ENCODE measurements around the gene TAMM41.

The TAMM41 gene

DNA sequence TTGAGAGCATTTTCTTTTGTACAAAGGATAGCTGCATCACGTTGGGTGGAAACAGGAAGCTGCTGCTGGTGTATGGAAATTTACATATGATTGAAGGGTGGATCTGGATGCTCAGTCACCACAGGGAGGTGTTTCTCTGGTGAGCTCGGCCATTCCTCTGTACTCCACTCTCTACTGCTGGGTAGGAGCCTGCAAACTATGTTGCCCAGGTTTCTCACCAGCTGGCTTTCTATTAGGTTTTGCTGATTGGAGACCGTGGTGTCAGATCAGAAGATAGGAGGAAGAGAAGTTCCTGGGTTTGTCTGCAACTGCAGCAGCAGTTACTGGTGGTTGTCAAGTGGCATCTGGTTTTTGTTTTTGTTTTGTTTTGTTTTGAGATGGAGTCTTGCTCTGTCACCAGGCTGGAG lies 61.7 kb downstream of the TAMM41 start:
- Histone ChIP-seq H2AFZ (ENCODE audit: low read depth) (no peak overlapping the region), H3K27me3 (ENCODE audit: insufficient read depth, low read depth) (no peaks in the 10 kb centered on the region), H3K36me3 (ENCODE audit: insufficient read depth) (no peaks in the 10 kb centered on the region), H3K27ac (no peak overlapping the region), H4K20me1 (ENCODE audit: insufficient read depth) (no peaks in the 10 kb centered on the region), H3K9ac (no peak overlapping the region), H3K4me1 (ENCODE audit: low read depth, poor library complexity, severe bottlenecking) (no peaks in the 10 kb centered on the region), H3K79me2 (ENCODE audit: insufficient read depth, low read depth) (no peaks in the 10 kb centered on the region), H3K4me2 (no peak overlapping the region), H3K4me3 (IDR thresholded peaks at IDR 0.05; ENCODE audit: insufficient read depth, low read depth, low read length) (no peak overlapping the region)
- TF ChIP-seq, protein P1, sequence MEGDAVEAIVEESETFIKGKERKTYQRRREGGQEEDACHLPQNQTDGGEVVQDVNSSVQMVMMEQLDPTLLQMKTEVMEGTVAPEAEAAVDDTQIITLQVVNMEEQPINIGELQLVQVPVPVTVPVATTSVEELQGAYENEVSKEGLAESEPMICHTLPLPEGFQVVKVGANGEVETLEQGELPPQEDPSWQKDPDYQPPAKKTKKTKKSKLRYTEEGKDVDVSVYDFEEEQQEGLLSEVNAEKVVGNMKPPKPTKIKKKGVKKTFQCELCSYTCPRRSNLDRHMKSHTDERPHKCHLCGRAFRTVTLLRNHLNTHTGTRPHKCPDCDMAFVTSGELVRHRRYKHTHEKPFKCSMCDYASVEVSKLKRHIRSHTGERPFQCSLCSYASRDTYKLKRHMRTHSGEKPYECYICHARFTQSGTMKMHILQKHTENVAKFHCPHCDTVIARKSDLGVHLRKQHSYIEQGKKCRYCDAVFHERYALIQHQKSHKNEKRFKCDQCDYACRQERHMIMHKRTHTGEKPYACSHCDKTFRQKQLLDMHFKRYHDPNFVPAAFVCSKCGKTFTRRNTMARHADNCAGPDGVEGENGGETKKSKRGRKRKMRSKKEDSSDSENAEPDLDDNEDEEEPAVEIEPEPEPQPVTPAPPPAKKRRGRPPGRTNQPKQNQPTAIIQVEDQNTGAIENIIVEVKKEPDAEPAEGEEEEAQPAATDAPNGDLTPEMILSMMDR (conservative IDR thresholded peaks at IDR 0.05; ENCODE audit: low read depth, low read length) = no peak

DNA sequence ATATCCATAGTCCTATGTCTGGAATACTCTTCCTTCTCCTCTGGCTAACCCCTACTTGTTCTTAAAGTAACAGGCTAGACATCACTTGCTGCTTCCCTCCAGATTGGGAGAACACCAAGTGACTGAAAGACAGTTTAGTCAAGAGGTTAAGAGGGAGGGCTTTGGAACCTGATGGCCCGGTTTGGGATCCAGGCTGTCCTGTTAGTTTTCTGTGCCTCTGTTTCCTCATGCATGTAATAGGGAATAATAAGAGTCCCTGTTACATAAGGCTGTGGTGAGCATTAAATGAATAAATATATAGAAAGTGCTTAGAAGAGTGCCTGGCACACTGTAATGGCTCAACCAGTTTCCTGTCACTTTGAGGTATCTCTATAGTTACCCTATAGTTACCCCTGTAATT lies 66.3 kb downstream of the TAMM41 start:
- no peaks in the 10 kb centered on the region for H3K36me3 ChIP-seq (ENCODE audit: insufficient read depth)
- no peak overlapping the region for H3K4me2 ChIP-seq
- TF ChIP-seq, protein P1 (conservative IDR thresholded peaks at IDR 0.05; ENCODE audit: low read depth, low read length) = no peak
- no peak overlapping the region for H3K27ac ChIP-seq
- no peaks in the 10 kb centered on the region for H3K4me1 ChIP-seq (ENCODE audit: low read depth, poor library complexity, severe bottlenecking)
- no peaks in the 10 kb centered on the region for H3K79me2 ChIP-seq (ENCODE audit: insufficient read depth, low read depth)
- H2AFZ ChIP-seq (ENCODE audit: low read depth) = no peak overlapping the region
- H4K20me1 ChIP-seq (ENCODE audit: insufficient read depth) = no peaks in the 10 kb centered on the region
- no peak overlapping the region for H3K9ac ChIP-seq
- H3K27me3 ChIP-seq (ENCODE audit: insufficient read depth, low read depth) = no peaks in the 10 kb centered on the region
- H3K4me3 ChIP-seq (IDR thresholded peaks at IDR 0.05; ENCODE audit: insufficient read depth, low read depth, low read length) = no peak overlapping the region

DNA sequence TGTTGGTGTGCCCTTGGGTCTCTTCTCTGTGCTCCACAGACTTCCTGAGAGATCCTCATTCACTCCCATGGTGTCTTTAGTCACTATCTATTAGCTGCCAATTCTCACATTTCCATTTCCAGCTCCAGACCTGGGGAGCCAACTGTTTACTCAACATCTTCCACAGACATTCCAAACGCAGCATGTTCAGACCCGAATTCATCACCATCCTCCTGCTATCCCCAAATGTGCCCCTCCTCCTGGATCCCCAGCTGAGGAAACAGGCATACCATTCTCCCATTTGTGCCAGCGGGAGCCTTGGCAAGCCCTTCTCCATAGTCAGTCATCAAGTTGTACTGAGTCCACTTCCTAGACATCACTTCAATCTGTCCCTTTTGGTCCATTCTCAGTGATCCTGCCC lies 67.1 kb downstream of the TAMM41 start:
- Histone ChIP-seq H3K36me3 (ENCODE audit: insufficient read depth) (no peaks in the 10 kb centered on the region), H2AFZ (ENCODE audit: low read depth) (no peak overlapping the region), H3K4me2 (no peak overlapping the region), H3K27ac (no peak overlapping the region), H3K4me3 (IDR thresholded peaks at IDR 0.05; ENCODE audit: insufficient read depth, low read depth, low read length) (no peak overlapping the region), H3K4me1 (ENCODE audit: low read depth, poor library complexity, severe bottlenecking) (no peaks in the 10 kb centered on the region), H3K9ac (no peak overlapping the region), H3K79me2 (ENCODE audit: insufficient read depth, low read depth) (no peaks in the 10 kb centered on the region), H4K20me1 (ENCODE audit: insufficient read depth) (no peaks in the 10 kb centered on the region), H3K27me3 (ENCODE audit: insufficient read depth, low read depth) (no peaks in the 10 kb centered on the region)
- TF ChIP-seq, protein P1 (conservative IDR thresholded peaks at IDR 0.05; ENCODE audit: low read depth, low read length) = no peak

DNA sequence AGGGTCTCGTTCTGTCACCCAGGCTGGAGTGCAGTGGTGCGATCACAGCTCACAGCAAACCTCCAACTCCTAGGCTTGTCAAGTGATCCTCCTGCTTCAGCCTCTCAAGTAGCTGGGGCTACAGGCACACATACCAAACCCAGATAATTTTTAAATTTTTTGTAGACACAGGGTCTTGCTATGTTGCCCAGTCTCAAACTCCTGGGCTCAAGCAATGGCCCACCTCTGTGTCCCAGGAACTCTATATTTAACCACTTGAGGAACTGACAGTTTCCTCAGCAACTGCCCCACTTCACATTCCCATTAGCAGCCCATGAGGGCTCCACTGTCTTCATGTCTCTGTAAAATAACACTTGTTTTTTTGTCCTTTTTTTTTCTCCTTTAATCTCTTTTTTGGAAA lies 68.4 kb downstream of the TAMM41 start:
- Histone ChIP-seq H3K4me2 (no peak overlapping the region), H3K27ac (no peak overlapping the region), H3K4me3 (IDR thresholded peaks at IDR 0.05; ENCODE audit: insufficient read depth, low read depth, low read length) (no peak overlapping the region), H3K79me2 (ENCODE audit: insufficient read depth, low read depth) (no peaks in the 10 kb centered on the region), H3K36me3 (ENCODE audit: insufficient read depth) (no peaks in the 10 kb centered on the region), H3K27me3 (ENCODE audit: insufficient read depth, low read depth) (no peaks in the 10 kb centered on the region), H3K4me1 (ENCODE audit: low read depth, poor library complexity, severe bottlenecking) (no peaks in the 10 kb centered on the region), H3K9ac (no peak overlapping the region), H2AFZ (ENCODE audit: low read depth) (no peak overlapping the region), H4K20me1 (ENCODE audit: insufficient read depth) (no peaks in the 10 kb centered on the region)
- TF ChIP-seq, protein P1 (conservative IDR thresholded peaks at IDR 0.05; ENCODE audit: low read depth, low read length) = no peak
